Bronchial epithelial cell (primary cell): Measurements from ENCODE around the gene EIF4H. TPM values are rescaled to one million over a fixed set of nuclear protein-coding genes. Genes with fewer than 3 reads are reported as not detected.

Source experiments
- DNase-seq: peaks from one replicate; pipeline ENCODE4 v3.0.0-alpha.2; 2010; ENCODE audit warnings: low read depth
- FAIRE-seq: peaks from 2 replicates; lab custom pipeline; 2011; peaks lifted over from hg19 to GRCh38; lab: Jason Lieb, UNC
- H3K27me3 ChIP-seq: 2 replicates; pipeline ENCODE4 v1.5.1; 2011; ENCODE audit warnings: low read length; ENCODE audit not compliant: control insufficient read depth, insufficient read depth
- H3K36me3 ChIP-seq: 2 replicates; pipeline ENCODE4 v1.5.1; 2011; ENCODE audit warnings: low read length; ENCODE audit not compliant: control insufficient read depth, insufficient read depth
- H3K4me3 ChIP-seq: 2 replicates; pipeline ENCODE4 v1.5.1; 2011; ENCODE audit warnings: mild to moderate bottlenecking, low read depth, low read length, control low read depth
- CTCF ChIP-seq: IDR thresholded peaks from 2 replicates; pipeline ENCODE4 v1.5.1; 2011; ENCODE audit warnings: mild to moderate bottlenecking, moderate library complexity, low read length, control low read depth, inconsistent platforms; ENCODE audit not compliant: insufficient read depth, severe bottlenecking
- total RNA-seq: library from RNA; depleted of rRNA; stranded (reverse); fragments of >200 nt; gene quantifications from 2 replicates; pipeline ENCODE4 v1.2.1, GENCODE V29; 2014

The EIF4H gene
- total RNA-seq, 1 donor from 2014 or later = 370 TPM

GRCh38 chr7:74149071-74149470, 25.1 kb upstream of the EIF4H start:
- Histone ChIP-seq H3K36me3 (no peaks in the 10 kb centered on the region), H3K27me3 (no peaks in the 10 kb centered on the region), H3K4me3 (no peak overlapping the region)
- no peak for FAIRE-seq
- no peak for DNase-seq
- no peak for TF ChIP-seq CTCF

- Histone ChIP-seq H3K27me3 (no peaks in the 10 kb centered on the region), H3K4me3 (no peak overlapping the region), H3K36me3 (no peaks in the 10 kb centered on the region)
- TF ChIP-seq CTCF = no peak
- no peak for DNase-seq
- FAIRE-seq = no peak
Observed at GRCh38 chr7:74149603-74150002, 24.6 kb upstream of the EIF4H start.

- H3K27me3 ChIP-seq = no peaks in the 10 kb centered on the region
- no peaks in the 10 kb centered on the region for H3K36me3 ChIP-seq
- FAIRE-seq (no peak), DNase-seq (no peak)
- no peak for TF ChIP-seq CTCF
- H3K4me3 ChIP-seq = no peak overlapping the region
Observed at GRCh38 chr7:74153736-74154135, 20.4 kb upstream of the EIF4H start.

- Histone ChIP-seq H3K4me3 (no peak overlapping the region), H3K36me3 (no peaks in the 10 kb centered on the region), H3K27me3 (no peaks in the 10 kb centered on the region)
- TF ChIP-seq CTCF = no peak
- FAIRE-seq (no peak), DNase-seq (no peak)
Observed at GRCh38 chr7:74155810-74156395, 18.3 kb upstream of the EIF4H start.

GRCh38 chr7:74157605-74158004, 16.6 kb upstream of the EIF4H start:
- TF ChIP-seq CTCF = no peak
- FAIRE-seq (no peak), DNase-seq (no peak)
- Histone ChIP-seq H3K4me3 (no peak overlapping the region), H3K27me3 (no peaks in the 10 kb centered on the region), H3K36me3 (no peaks in the 10 kb centered on the region)

- DNase-seq (no peak), FAIRE-seq (no peak)
- Histone ChIP-seq H3K27me3 (no peaks in the 10 kb centered on the region), H3K36me3 (no peaks in the 10 kb centered on the region), H3K4me3 (no peak overlapping the region)
- peak; percentile 23 for TF ChIP-seq CTCF
Observed at GRCh38 chr7:74164985-74165456, 9.1 kb upstream of the EIF4H start.
